IMR-90 (cell line): Measurements from ENCODE around the gene SNX11.

Experiments used
- FOS ChIP-seq: fragments of 150-350 bp; IDR thresholded peaks from 2 replicates; pipeline ENCODE4 v1.6.1; 2016; ENCODE audit warnings: low read depth, low read length
- MAFK ChIP-seq: IDR thresholded peaks from 2 replicates; pipeline ENCODE4 v1.6.1; 2012; ENCODE audit warnings: low read depth, low read length, improper control_type of control experiment
- MXI1 ChIP-seq: IDR thresholded peaks from 2 replicates; pipeline ENCODE4 v1.6.1; 2012; ENCODE audit warnings: low read depth, mild to moderate bottlenecking, low read length, moderate library complexity, borderline replicate concordance
- NFE2L2 ChIP-seq: fragments of 150-350 bp; IDR thresholded peaks from 2 replicates; pipeline ENCODE4 v1.6.1; 2016; ENCODE audit warnings: low read depth, mild to moderate bottlenecking, low read length
- POLR2A ChIP-seq: IDR thresholded peaks from 2 replicates; pipeline ENCODE4 v1.6.1; 2012; ENCODE audit warnings: mild to moderate bottlenecking, low read depth, low read length
- RAD21 ChIP-seq: IDR thresholded peaks from 2 replicates; pipeline ENCODE4 v1.6.1; 2012; ENCODE audit warnings: low read length, improper control_type of control experiment
- RCOR1 ChIP-seq: IDR thresholded peaks from 2 replicates; pipeline ENCODE4 v1.6.1; 2012; ENCODE audit warnings: mild to moderate bottlenecking, low read length, improper control_type of control experiment; ENCODE audit not compliant: insufficient replicate concordance
- RFX5 ChIP-seq: IDR thresholded peaks from 2 replicates; pipeline ENCODE4 v1.8.0; 2012; ENCODE audit warnings: low read depth, mild to moderate bottlenecking, low read length, moderate library complexity
- TF ChIP-seq, protein P1 (sequence below): conservative IDR thresholded peaks from 2 replicates; pipeline ENCODE4 v1.5.1; 2012; ENCODE audit warnings: mild to moderate bottlenecking, low read depth, low read length, improper control_type of control experiment
- TF ChIP-seq, protein P2 (sequence below): fragments of 150-350 bp; IDR thresholded peaks from 2 replicates; pipeline ENCODE4 v1.6.1; 2016; ENCODE audit warnings: low read depth, mild to moderate bottlenecking, low read length, moderate library complexity, borderline replicate concordance

DNA sequence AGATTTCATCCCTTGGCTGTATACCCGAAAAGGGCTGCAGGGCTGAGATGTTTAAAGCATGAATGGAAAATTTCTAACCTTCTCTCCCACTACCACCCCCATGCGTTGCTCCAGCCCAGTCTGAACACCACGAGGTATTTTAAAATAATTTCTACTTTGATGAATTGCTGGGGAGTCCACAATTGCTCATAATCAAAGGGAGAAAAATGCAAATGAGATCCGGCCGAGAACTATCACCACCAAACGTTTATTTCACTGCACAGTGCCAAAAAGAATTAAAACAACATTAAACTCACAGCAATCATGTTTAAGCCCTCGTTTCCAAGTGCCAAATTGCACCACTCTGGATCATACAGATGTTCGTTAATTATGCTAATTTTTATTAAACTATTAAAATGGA, 36.7 kb downstream of the SNX11 start:
- TF ChIP-seq, protein P1, sequence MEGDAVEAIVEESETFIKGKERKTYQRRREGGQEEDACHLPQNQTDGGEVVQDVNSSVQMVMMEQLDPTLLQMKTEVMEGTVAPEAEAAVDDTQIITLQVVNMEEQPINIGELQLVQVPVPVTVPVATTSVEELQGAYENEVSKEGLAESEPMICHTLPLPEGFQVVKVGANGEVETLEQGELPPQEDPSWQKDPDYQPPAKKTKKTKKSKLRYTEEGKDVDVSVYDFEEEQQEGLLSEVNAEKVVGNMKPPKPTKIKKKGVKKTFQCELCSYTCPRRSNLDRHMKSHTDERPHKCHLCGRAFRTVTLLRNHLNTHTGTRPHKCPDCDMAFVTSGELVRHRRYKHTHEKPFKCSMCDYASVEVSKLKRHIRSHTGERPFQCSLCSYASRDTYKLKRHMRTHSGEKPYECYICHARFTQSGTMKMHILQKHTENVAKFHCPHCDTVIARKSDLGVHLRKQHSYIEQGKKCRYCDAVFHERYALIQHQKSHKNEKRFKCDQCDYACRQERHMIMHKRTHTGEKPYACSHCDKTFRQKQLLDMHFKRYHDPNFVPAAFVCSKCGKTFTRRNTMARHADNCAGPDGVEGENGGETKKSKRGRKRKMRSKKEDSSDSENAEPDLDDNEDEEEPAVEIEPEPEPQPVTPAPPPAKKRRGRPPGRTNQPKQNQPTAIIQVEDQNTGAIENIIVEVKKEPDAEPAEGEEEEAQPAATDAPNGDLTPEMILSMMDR = no peak
- TF ChIP-seq RCOR1 (no peak), POLR2A (no peak), RAD21 (no peak), MXI1 (no peak), NFE2L2 (no peak), RFX5 (no peak), MAFK (no peak), FOS (no peak)
- TF ChIP-seq, protein P2, sequence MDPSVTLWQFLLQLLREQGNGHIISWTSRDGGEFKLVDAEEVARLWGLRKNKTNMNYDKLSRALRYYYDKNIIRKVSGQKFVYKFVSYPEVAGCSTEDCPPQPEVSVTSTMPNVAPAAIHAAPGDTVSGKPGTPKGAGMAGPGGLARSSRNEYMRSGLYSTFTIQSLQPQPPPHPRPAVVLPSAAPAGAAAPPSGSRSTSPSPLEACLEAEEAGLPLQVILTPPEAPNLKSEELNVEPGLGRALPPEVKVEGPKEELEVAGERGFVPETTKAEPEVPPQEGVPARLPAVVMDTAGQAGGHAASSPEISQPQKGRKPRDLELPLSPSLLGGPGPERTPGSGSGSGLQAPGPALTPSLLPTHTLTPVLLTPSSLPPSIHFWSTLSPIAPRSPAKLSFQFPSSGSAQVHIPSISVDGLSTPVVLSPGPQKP = no peak
